GM21381 (cell line): ENCODE measurements around the gene CNNM3.

ENCODE experiments used
- ATAC-seq: cut with Tn5 transposase; IDR thresholded peaks from one replicate; pipeline ENCODE4 v1.9.1; 2021; ENCODE audit warnings: mild to moderate bottlenecking, moderate library complexity; ENCODE audit not compliant: unreplicated experiment

The CNNM3 gene

DNA sequence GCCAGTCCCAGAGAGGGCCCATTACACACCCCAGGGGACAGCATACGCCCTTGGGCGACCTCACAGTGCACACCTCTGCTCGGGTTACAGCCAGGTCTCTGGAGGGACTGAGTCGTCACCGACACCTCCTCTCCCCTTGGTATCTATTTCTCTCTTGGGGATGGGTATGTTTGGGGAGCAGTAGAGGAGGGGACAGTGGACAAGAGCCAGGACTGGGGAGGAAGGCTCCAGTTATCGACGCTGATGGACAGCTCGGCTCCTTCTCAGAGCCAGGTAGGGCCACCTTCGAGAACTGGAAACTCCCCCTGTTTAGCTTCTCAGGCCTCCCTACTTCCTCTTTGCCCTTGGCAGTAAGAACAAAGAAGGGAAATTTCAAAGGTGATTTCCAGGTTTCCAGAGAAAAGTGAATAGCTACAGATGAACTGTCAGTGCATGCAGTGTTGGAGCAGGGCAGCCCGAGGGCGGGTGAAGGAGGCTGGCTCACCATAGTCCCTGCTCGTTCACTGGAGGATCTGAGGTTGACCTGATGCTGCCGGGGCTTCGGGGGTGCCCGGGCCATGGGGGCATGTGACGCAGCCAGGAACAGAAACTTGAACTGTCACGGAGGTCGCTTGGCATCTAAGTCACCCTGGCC is 58.2 kb downstream of the CNNM3 start:
- ATAC-seq, result peak; percentile 53

DNA sequence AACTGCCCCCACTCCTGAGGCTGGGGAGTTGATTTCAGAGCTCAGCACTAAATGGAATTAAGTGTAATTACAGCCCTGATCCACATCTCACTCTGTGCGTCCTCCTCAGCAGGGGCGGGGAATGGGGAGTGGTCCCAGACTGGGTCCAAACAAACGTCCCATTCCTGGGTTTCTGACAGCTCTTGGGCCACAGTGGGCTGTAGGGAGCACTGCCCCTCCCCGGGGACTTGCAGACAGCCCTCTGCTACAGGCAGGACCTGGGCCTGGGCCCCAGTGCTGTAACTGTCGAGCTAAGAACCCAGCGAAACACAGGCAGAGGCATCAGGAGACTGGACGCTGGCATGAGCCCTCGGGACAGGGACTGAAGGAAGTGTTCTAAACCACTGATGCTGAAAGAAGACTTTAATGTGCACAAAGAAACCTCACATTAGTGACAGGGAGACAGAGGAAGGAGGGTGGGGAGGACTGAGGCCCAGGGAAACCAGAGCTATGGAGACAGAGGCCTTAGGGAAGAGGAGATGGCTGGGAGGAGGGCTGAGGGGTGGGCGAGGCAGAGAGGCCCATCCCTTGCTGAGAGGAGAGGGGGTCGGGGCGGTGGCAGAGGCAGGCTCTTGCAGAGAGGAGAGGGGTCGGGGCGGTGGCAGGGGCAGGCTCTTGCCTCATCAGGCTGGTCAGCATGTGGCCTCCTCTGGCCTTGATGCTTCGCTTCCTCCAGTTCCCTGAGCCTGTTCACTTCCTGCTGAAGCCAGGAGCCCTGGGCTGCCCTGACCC is 59.6 kb downstream of the CNNM3 start:
- ATAC-seq, result no peak

DNA sequence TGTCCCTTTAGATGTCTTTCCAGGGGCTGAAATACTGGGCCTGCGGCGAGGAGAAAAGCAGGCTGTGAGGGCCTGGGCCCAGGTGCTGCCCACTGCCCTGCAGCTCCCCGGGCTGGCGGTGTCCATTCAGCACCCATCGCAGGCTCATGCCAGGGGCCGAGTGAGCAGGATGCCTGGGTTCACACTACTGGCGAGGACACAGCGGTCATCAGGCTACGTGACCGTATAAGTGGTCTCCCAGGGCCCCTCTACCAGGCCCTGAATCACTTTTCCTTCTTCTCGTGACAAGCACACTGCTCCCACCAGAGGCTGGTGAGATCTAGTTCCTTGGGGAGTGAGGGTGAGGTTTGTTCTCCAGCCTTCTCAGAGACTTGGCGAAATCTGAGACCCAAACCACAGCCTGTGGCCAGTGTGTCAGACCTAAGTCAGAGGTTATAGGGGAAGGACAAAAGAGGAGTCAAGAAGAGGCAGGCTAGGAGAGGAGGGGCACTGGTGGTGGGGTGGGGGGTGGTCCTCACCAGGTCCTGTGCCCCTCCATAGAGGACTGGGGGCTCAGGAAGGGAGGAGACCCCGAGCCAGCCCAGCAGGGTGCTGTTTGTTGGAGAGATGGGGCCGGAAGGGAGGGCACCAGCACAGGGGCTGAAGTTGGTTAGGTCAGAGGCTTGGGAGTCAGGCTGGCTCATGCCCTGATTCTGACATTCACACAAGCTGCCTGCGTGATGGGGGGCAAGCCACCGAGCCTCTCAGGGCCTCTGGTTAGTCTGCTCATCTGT is 60.4 kb downstream of the CNNM3 start:
- ATAC-seq, result no peak

DNA sequence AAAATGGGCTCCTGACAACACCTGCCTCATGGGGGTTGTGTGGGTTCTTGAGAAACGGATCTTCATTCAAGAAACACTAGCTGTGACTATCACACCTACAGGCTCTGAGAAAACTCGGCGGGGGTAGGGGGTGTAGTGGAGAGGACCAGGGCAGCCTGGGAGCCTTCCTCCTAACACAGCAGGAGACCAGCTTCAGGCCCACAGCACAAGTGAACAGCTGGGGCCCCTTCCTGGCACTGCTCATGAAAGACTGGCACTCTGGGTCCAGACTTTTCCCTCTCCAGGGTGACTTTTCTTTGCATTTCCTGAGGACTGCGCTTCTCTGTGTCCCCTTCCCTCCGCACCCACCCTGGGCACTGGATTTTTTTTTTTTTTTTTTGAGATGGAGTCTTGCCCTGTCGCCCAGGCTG is 61.0 kb downstream of the CNNM3 start:
- ATAC-seq, result no peak

DNA sequence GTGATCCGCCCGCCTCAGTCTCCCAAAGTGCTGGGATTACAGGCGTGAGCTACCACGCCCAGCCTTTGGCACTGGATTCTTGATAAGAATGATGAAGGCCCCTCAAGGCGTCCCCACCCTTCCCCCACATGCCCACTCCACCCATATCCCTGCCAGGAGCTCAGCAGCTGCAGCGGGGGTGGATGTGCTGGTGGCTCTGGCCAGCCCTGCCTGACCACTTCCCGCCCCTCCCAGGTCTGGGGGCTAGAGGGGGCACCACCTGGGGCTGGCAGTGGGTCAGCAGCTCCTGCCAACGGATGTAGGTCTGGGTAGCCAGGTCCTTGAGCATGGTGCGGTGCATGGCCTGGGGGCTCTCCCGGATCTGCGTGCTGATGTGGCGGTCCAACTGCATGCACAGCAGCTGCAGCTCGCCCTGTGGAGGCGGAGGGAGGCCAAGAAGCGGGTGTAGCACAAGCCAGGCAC is 61.6 kb downstream of the CNNM3 start:
- ATAC-seq, result no peak

DNA sequence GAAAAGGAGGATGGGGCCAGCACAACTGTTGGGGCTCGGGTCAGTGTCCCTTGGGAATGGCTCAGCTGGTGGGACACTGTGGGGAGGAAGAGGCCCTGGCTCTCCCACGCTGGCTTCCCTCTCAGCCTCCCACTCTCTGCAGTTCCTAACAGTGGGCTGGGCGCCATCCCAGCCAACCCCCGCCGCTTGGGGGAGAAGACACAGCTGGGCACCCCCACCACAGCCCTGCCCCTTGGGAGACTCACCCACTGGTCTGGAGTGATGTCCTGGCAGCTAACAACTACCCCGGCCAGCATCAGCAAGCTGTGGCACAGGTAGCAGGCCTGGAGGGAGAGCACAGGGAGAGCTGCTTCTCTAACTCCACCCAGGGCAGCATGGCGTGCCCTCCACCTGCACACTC is 62.1 kb downstream of the CNNM3 start:
- ATAC-seq, result no peak

DNA sequence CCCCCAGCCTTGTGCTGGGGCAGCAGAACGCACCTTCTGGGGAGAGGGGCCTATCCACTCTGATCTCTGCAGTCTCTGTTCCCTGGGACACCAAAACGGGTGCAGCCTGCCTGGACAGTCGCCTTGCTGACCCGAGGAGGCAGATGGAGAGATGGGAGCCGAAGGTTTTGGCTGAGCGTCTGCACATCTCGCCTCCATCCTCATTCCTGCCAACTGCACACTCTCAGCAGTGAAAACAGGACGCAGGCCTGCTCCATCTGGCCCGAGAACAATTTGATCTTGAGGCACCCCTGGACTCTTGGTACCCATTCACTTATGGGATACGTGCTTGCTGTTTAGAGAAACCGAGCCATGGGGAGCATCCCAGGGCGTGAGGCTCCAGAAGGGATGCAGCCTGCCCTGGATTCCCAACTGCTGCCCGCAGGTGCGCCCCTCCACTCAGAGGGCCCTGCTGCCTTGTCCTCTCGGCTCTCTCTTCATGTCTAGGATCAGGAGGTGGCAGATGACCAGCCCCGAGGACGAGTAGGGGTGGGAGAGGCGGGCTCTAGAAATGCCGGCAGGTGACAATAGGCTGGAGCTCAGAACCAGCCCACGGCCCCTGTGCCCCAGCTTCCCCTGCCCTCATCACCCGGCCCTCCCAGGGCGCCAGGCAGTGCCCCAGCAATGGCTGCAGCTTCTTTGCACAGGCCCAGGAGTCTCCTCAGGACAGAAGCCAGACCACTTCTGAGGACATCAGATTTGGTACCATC is 62.9 kb downstream of the CNNM3 start:
- no peak for ATAC-seq

DNA sequence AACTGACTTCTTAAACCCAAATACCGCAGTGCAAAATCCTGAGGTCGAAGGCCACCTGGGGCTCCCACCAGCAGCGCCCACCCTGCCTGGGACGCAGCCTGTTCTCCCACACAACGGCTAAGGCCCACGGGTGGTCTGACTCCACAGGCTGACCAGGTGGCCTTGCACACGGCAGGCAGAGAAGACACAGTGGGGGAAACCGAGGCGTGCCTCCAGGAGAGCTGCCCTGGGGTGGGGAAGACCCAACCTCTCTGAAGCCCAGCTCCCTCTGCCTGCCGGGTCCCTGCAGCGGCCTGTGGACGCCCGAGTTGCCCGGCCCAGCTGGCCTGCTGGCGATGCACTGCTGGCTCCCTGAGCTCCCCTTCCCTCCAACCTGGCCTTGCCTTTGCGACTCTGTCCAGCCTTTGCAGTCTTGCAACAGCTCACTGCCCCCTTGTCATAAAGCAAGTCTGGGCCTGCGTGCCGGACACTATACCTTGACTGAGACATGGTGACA is 63.5 kb downstream of the CNNM3 start:
- no peak for ATAC-seq

DNA sequence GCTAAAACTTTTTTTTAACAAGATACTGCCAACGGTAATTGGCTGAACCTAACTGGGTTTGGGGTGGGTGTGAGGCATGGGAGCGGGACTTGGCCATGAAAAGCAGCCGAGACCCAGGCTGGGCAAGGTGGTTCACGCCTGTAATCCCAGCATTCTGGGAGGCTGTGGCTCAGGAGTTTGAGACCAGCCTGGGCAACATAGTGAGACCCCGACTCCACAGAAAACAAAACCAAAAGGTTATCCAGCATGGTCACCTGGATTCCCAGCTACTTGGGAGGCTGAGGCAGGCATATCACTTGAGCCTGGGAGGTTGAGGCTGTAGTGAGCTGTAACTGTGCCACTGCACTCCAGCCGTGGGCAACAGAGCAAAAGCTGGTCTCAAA is 64.8 kb downstream of the CNNM3 start:
- no peak for ATAC-seq

DNA sequence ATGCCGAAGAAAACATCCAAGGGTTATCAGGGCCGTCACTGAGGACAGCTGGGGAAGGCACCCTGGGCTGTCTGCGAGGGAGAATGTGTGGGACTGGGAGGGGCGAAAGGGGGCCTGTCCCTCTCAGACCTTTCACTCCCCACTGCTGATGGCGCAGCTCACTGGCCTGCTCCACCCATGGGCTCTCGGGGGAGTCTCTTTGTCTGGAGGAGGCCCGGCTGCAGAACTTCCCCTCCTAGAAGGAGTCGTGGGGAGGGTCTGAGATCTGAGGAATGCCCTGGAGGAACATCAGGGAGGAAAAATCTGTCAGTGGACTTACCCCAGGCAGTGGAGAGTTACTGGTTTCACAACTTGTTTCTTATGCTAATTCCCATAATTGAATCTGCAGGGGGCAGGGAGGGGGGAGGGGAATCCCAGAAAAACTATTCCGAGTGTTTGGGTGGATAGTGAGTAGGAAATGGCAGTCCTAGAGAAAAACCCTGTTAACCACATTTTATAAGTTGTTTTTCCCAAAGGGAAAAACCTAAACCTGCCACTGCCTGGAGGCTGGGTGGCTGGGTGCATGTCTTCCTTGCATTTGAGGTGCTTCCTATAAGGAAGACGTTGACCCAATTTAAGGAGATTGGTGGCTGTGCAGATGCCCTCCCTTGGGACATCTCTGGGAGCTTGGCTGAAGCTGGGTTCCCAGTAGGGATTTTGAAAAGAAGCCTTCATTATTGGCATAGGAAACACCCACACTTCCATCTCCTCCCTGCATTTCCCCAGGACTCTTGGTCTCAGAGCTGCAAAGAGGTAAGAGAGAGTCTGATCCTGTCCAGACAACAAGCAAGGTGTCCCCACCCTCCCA is 65.5 kb downstream of the CNNM3 start:
- no peak for ATAC-seq

DNA sequence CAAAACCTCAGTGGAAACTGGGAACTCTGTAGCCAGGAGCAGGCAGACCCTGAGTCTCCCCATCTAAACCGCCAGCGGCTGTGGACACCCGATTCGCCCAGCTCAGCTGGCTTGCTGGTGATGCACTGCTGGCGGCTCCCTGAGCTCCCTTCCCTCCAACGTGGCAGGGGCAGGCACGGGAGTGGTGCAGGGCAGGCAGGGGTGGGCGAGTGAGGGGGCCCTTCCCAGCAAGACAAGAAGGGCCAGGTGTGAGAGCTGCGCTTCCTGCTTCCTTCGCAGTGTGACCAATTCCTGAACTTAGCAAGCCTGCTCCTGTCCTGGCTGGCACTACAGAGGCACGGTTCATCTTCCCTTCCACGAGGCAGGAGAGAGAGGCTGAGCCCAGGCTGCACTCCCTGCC is 66.2 kb downstream of the CNNM3 start:
- ATAC-seq, result no peak

DNA sequence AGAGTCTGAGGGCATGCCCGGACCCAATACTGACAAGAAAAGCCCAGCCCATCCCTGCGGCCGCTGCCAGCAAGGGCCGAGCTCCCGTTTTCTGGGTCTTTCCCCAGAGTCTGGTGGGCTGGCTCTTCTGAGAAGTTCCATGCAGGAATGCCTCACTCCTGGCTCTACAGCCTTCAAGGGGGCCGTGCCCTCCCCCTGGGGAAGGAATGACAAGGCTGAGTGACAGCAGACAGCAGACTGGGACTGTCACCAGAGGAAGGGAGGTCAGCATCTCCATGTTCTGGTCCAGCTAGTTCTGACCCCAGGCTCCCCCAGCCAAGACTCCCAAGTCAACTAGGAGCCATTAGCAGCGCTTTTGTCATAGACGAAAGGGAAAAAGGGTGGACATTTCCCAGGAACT is 66.8 kb downstream of the CNNM3 start:
- no peak for ATAC-seq

DNA sequence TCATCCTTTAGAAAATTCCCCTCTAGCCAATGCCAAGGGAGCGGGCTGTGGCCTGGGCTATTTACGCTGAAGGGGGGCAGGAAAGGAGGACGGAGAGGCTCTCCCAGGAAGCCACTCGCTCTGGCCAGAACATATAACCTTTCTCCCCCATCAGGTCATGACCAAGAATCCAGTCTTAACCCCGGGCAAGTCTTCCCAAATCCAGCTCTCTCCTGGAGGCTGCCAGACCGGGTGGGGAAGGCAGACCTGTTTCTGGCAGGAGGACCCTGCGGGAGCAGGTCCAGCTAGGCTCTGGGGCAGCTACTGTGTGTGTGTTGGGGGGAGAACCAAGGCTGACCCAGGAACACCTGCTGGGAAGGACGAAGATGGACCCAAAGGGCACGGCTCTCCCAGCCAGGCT is 67.2 kb downstream of the CNNM3 start:
- no peak for ATAC-seq
